ENCODE measurements around the gene CSGALNACT2.

DNA sequence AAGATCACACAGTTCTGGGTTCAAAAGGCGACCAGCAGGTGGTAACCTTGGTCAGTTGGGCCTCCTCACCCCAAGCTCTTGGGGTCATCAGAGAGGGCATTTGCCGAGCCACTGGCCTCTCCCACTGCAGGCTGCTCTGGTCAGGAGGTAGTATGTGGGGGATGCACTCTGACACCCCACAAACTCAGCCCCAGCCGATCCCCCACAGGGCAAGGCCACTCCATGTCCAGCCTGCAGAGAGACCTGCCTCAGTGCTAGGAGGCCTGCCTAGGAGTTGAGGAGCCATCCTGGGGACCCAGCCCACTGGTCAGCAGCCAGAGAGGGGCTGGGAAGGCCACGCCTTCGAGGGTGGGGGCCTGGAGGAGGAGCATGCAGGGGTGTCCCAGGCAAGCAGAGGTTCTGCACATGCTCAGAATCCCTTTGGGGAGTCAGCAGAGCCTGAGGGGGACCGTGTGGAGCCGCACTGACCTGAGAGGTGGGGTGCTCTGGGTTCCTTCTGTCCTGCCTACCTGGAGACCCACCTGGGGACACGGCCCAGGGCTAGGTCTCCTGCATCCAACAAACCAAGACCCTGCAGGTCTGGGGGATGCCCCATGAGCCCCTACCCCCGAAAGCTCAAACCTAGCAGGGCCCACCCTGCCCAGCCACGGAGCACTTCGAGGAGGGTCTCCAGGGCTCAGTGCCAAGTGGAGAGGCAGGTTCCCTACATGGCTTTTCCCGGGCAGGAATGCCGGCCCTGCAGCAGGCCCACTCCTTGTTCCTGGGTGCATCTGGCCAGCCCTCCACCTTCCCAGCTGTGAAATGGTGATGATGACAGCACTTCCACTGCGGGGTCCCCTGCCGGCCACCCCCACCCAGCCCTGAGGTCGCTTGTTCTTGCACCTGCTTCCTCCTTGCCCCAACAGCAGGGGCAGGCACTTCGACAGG is 70.2 kb downstream of the CSGALNACT2 start:
- TF ChIP-seq, protein P1, sequence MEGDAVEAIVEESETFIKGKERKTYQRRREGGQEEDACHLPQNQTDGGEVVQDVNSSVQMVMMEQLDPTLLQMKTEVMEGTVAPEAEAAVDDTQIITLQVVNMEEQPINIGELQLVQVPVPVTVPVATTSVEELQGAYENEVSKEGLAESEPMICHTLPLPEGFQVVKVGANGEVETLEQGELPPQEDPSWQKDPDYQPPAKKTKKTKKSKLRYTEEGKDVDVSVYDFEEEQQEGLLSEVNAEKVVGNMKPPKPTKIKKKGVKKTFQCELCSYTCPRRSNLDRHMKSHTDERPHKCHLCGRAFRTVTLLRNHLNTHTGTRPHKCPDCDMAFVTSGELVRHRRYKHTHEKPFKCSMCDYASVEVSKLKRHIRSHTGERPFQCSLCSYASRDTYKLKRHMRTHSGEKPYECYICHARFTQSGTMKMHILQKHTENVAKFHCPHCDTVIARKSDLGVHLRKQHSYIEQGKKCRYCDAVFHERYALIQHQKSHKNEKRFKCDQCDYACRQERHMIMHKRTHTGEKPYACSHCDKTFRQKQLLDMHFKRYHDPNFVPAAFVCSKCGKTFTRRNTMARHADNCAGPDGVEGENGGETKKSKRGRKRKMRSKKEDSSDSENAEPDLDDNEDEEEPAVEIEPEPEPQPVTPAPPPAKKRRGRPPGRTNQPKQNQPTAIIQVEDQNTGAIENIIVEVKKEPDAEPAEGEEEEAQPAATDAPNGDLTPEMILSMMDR (IDR thresholded peaks at IDR 0.05), result no peak
- no peak for TF ChIP-seq POLR2A (IDR thresholded peaks at IDR 0.05)

Data from thyroid gland (tissue), 4 donors.